ENCODE results near the gene AK5. TPM values are rescaled to one million over a fixed set of nuclear protein-coding genes. Genes with fewer than 3 reads are reported as not detected.

Gene AK5
- total RNA-seq, 3 donors from 2014 or later (not counting 1 experiment from before 2014, with no cell fraction given): 9.4 to 29.8 (median 11.4) TPM

GRCh38 chr1:77541162-77541545 lies 259.3 kb downstream of the AK5 start:
- no peak for TF ChIP-seq CTCF (IDR thresholded peaks at IDR 0.05)
- H3K36me3 ChIP-seq (ENCODE audit: control insufficient read depth, insufficient read depth, low read length): no peaks in the 10 kb centered on the region
- no peaks in the 10 kb centered on the region for H3K9me3 Mint-ChIP-seq
- no peak overlapping the region for H3K27ac Mint-ChIP-seq
- peaks cover 0 to 2% of the 10 kb centered on the region in 2 donors for H3K27me3 Mint-ChIP-seq (ENCODE audit: low read depth in 2 of 2)
- peaks cover 7 to 15% of the 10 kb centered on the region in 2 donors for H3K4me1 Mint-ChIP-seq
- intact Hi-C loops (cut with micrococcal nuclease): no loop called here
- H3K4me3 ChIP-seq (ENCODE audit: low read length): no peak overlapping the region
- DNase-seq: no peak
- H3K9me3 ChIP-seq (ENCODE audit: control insufficient read depth, insufficient read depth, low read length): no peaks in the 10 kb centered on the region
- no peak overlapping the region for H3K27ac ChIP-seq (ENCODE audit: low read length)
- WGBS (ENCODE audit: insufficient coverage): 53% methylated on average over 5 of the region's 5 CpGs
- peaks cover 7% of the 10 kb centered on the region for H3K4me1 ChIP-seq (ENCODE audit: control insufficient read depth, insufficient read depth, low read length)
- no peak for ATAC-seq
- H3K4me3 Mint-ChIP-seq: no peak overlapping the region
- H3K27me3 ChIP-seq (ENCODE audit: control insufficient read depth, insufficient read depth, low read length): no peaks in the 10 kb centered on the region
- H3K36me3 Mint-ChIP-seq: no peaks in the 10 kb centered on the region

GRCh38 chr1:77542813-77543420 lies 261.1 kb downstream of the AK5 start:
- Histone ChIP-seq H3K36me3 (ENCODE audit: control insufficient read depth, insufficient read depth, low read length) (no peaks in the 10 kb centered on the region), H3K27ac (ENCODE audit: low read length) (no peak overlapping the region), H3K4me3 (ENCODE audit: low read length) (no peak overlapping the region), H3K4me1 (ENCODE audit: control insufficient read depth, insufficient read depth, low read length) (peaks cover 7% of the 10 kb centered on the region), H3K9me3 (ENCODE audit: control insufficient read depth, insufficient read depth, low read length) (no peaks in the 10 kb centered on the region), H3K27me3 (ENCODE audit: control insufficient read depth, insufficient read depth, low read length) (no peaks in the 10 kb centered on the region)
- intact Hi-C loops (cut with micrococcal nuclease): no loop called here
- DNase-seq (no peak), ATAC-seq (no peak)
- Mint-ChIP-seq H3K27ac (no peak overlapping the region), H3K4me3 (no peak overlapping the region), H3K36me3 (no peaks in the 10 kb centered on the region), H3K4me1 (peaks cover 7 to 16% of the 10 kb centered on the region in 2 donors), H3K9me3 (no peaks in the 10 kb centered on the region), H3K27me3 (ENCODE audit: low read depth in 2 of 2) (peaks cover 0 to 3% of the 10 kb centered on the region in 2 donors)
- no peak for TF ChIP-seq CTCF (IDR thresholded peaks at IDR 0.05)
- 92% methylated on average over 3 of the region's 3 CpGs for WGBS (ENCODE audit: insufficient coverage)

GRCh38 chr1:77543822-77544448 lies 262.1 kb downstream of the AK5 start:
- intact Hi-C loops (cut with micrococcal nuclease): no loop called here
- peaks cover 0 to 3% of the 10 kb centered on the region in 2 donors for H3K27me3 Mint-ChIP-seq (ENCODE audit: low read depth in 2 of 2)

More at GRCh38 chr1:77543822-77544448, 262.1 kb downstream of the AK5 start:
- Histone ChIP-seq H3K36me3 (ENCODE audit: control insufficient read depth, insufficient read depth, low read length) (no peaks in the 10 kb centered on the region), H3K27ac (ENCODE audit: low read length) (no peak overlapping the region), H3K4me3 (ENCODE audit: low read length) (no peak overlapping the region), H3K9me3 (ENCODE audit: control insufficient read depth, insufficient read depth, low read length) (no peaks in the 10 kb centered on the region), H3K27me3 (ENCODE audit: control insufficient read depth, insufficient read depth, low read length) (no peaks in the 10 kb centered on the region), H3K4me1 (ENCODE audit: control insufficient read depth, insufficient read depth, low read length) (peaks cover 7% of the 10 kb centered on the region)
- no peak overlapping the region for H3K4me3 Mint-ChIP-seq
- peaks cover 7 to 16% of the 10 kb centered on the region in 2 donors for H3K4me1 Mint-ChIP-seq
- H3K36me3 Mint-ChIP-seq: no peaks in the 10 kb centered on the region
- TF ChIP-seq CTCF (IDR thresholded peaks at IDR 0.05): no peak
- WGBS (ENCODE audit: insufficient coverage): no CpG with 5 or more reads among the region's 4 CpGs
- ATAC-seq (no peak), DNase-seq (no peak)
- H3K27ac Mint-ChIP-seq: no peak overlapping the region
- H3K9me3 Mint-ChIP-seq: no peaks in the 10 kb centered on the region
